ENCODE data around the gene TRNT1. TPM values are rescaled to one million over a fixed set of nuclear protein-coding genes. Genes with fewer than 3 reads are reported as not detected.

TRNT1 gene
- total and polyA plus RNA-seq, 2 experiments from 2014 or later, result 33.9 to 36.4 TPM

- DNase-seq (ENCODE audit: low spot score), result no peak
- no peak overlapping the region for H2AFZ ChIP-seq
- H3K9me2 ChIP-seq (ENCODE audit: insufficient read depth), result no peaks in the 10 kb centered on the region
- Mint-ChIP-seq H3K9me3 (no peaks in the 10 kb centered on the region; the same call in 2 of the 3 replicates), H3K27ac (no peak overlapping the region), H3K36me3 (ENCODE audit: low read depth) (peaks cover 43% of the 10 kb centered on the region), H3K4me1 (no peaks in the 10 kb centered on the region), H3K4me3 (no peak overlapping the region), H3K27me3 (ENCODE audit: insufficient read depth, low read depth, poor library complexity) (no peaks in the 10 kb centered on the region)
- H3K27ac ChIP-seq (ENCODE audit: low read depth), result no peak overlapping the region
- H3K4me1 ChIP-seq (ENCODE audit: insufficient read depth), result no peaks in the 10 kb centered on the region
- no peaks in the 10 kb centered on the region for H3F3A ChIP-seq (replicated peaks; ENCODE audit: low read depth)
- TF ChIP-seq, protein P1, sequence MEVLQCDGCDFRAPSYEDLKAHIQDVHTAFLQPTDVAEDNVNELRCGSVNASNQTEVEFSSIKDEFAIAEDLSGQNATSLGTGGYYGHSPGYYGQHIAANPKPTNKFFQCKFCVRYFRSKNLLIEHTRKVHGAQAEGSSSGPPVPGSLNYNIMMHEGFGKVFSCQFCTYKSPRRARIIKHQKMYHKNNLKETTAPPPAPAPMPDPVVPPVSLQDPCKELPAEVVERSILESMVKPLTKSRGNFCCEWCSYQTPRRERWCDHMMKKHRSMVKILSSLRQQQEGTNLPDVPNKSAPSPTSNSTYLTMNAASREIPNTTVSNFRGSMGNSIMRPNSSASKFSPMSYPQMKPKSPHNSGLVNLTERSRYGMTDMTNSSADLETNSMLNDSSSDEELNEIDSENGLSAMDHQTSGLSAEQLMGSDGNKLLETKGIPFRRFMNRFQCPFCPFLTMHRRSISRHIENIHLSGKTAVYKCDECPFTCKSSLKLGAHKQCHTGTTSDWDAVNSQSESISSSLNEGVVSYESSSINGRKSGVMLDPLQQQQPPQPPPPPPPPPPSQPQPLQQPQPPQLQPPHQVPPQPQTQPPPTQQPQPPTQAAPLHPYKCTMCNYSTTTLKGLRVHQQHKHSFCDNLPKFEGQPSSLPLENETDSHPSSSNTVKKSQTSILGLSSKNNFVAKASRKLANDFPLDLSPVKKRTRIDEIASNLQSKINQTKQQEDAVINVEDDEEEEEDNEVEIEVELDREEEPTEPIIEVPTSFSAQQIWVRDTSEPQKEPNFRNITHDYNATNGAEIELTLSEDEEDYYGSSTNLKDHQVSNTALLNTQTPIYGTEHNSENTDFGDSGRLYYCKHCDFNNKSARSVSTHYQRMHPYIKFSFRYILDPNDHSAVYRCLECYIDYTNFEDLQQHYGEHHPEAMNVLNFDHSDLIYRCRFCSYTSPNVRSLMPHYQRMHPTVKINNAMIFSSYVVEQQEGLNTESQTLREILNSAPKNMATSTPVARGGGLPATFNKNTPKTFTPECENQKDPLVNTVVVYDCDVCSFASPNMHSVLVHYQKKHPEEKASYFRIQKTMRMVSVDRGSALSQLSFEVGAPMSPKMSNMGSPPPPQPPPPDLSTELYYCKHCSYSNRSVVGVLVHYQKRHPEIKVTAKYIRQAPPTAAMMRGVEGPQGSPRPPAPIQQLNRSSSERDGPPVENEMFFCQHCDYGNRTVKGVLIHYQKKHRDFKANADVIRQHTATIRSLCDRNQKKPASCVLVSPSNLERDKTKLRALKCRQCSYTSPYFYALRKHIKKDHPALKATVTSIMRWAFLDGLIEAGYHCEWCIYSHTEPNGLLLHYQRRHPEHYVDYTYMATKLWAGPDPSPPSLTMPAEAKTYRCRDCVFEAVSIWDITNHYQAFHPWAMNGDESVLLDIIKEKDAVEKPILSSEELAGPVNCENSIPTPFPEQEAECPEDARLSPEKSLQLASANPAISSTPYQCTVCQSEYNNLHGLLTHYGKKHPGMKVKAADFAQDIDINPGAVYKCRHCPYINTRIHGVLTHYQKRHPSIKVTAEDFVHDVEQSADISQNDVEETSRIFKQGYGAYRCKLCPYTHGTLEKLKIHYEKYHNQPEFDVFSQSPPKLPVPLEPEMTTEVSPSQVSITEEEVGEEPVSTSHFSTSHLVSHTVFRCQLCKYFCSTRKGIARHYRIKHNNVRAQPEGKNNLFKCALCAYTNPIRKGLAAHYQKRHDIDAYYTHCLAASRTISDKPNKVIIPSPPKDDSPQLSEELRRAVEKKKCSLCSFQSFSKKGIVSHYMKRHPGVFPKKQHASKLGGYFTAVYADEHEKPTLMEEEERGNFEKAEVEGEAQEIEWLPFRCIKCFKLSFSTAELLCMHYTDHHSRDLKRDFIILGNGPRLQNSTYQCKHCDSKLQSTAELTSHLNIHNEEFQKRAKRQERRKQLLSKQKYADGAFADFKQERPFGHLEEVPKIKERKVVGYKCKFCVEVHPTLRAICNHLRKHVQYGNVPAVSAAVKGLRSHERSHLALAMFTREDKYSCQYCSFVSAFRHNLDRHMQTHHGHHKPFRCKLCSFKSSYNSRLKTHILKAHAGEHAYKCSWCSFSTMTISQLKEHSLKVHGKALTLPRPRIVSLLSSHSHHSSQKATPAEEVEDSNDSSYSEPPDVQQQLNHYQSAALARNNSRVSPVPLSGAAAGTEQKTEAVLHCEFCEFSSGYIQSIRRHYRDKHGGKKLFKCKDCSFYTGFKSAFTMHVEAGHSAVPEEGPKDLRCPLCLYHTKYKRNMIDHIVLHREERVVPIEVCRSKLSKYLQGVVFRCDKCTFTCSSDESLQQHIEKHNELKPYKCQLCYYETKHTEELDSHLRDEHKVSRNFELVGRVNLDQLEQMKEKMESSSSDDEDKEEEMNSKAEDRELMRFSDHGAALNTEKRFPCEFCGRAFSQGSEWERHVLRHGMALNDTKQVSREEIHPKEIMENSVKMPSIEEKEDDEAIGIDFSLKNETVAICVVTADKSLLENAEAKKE (CRISPR knock-in tag; IDR thresholded peaks at IDR 0.05), result no peak
- TF ChIP-seq POLR2AphosphoS5 (IDR thresholded peaks at IDR 0.05; ENCODE audit: low read depth) (no peak), ZNF114 (CRISPR knock-in tag; IDR thresholded peaks at IDR 0.05) (no peak), STAT1 (IDR thresholded peaks at IDR 0.05; ENCODE audit: unreplicated experiment) (no peak), EZH2phosphoT487 (IDR thresholded peaks at IDR 0.05; ENCODE audit: unreplicated experiment) (no peak), NANOG (IDR thresholded peaks at IDR 0.05; ENCODE audit: borderline replicate concordance) (no peak), JUNB (IDR thresholded peaks at IDR 0.05; ENCODE audit: unreplicated experiment) (no peak), EZH2 (IDR thresholded peaks at IDR 0.05; ENCODE audit: low read depth, unreplicated experiment) (no peak), ZNF331 (CRISPR knock-in tag; IDR thresholded peaks at IDR 0.05; ENCODE audit: low read depth) (no peak), ETS1 (IDR thresholded peaks at IDR 0.05) (no peak), CREB1 (CRISPR knock-in tag; IDR thresholded peaks at IDR 0.05; ENCODE audit: low read depth) (no peak)
- TF ChIP-seq, protein P2, sequence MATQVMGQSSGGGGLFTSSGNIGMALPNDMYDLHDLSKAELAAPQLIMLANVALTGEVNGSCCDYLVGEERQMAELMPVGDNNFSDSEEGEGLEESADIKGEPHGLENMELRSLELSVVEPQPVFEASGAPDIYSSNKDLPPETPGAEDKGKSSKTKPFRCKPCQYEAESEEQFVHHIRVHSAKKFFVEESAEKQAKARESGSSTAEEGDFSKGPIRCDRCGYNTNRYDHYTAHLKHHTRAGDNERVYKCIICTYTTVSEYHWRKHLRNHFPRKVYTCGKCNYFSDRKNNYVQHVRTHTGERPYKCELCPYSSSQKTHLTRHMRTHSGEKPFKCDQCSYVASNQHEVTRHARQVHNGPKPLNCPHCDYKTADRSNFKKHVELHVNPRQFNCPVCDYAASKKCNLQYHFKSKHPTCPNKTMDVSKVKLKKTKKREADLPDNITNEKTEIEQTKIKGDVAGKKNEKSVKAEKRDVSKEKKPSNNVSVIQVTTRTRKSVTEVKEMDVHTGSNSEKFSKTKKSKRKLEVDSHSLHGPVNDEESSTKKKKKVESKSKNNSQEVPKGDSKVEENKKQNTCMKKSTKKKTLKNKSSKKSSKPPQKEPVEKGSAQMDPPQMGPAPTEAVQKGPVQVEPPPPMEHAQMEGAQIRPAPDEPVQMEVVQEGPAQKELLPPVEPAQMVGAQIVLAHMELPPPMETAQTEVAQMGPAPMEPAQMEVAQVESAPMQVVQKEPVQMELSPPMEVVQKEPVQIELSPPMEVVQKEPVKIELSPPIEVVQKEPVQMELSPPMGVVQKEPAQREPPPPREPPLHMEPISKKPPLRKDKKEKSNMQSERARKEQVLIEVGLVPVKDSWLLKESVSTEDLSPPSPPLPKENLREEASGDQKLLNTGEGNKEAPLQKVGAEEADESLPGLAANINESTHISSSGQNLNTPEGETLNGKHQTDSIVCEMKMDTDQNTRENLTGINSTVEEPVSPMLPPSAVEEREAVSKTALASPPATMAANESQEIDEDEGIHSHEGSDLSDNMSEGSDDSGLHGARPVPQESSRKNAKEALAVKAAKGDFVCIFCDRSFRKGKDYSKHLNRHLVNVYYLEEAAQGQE (IDR thresholded peaks at IDR 0.05; ENCODE audit: unreplicated experiment), result no peak
- TF ChIP-seq, protein P3, sequence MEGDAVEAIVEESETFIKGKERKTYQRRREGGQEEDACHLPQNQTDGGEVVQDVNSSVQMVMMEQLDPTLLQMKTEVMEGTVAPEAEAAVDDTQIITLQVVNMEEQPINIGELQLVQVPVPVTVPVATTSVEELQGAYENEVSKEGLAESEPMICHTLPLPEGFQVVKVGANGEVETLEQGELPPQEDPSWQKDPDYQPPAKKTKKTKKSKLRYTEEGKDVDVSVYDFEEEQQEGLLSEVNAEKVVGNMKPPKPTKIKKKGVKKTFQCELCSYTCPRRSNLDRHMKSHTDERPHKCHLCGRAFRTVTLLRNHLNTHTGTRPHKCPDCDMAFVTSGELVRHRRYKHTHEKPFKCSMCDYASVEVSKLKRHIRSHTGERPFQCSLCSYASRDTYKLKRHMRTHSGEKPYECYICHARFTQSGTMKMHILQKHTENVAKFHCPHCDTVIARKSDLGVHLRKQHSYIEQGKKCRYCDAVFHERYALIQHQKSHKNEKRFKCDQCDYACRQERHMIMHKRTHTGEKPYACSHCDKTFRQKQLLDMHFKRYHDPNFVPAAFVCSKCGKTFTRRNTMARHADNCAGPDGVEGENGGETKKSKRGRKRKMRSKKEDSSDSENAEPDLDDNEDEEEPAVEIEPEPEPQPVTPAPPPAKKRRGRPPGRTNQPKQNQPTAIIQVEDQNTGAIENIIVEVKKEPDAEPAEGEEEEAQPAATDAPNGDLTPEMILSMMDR (conservative IDR thresholded peaks at IDR 0.05; ENCODE audit: low read depth in 2 of 2), result no peak
- H3K4me2 ChIP-seq, result no peak overlapping the region
- H3K36me3 ChIP-seq (ENCODE audit: insufficient read depth), result peaks cover 21% of the 10 kb centered on the region
- no peak for ATAC-seq
- H3K79me2 ChIP-seq (replicated peaks; ENCODE audit: insufficient read depth), result no peaks in the 10 kb centered on the region; the same call in 1 of the 2 replicates
- no peak overlapping the region for H3K4me3 ChIP-seq
- H4K20me1 ChIP-seq (replicated peaks; ENCODE audit: insufficient read depth), result no peaks in the 10 kb centered on the region
- H3K27me3 ChIP-seq (ENCODE audit: insufficient read depth), result no peaks in the 10 kb centered on the region
Observed at GRCh38 chr3:3165650-3166049, 38.9 kb downstream of the TRNT1 start.
